K562 (cell line): ENCODE results near the gene WNK1. TPM values are rescaled to one million over a fixed set of nuclear protein-coding genes. Genes with fewer than 3 reads are reported as not detected.

Experiments
- ATAC-seq: fragments of 200-7000 bp; cut with Tn5 transposase; 3 replicates; pipeline ENCODE4 v1.9.1; 2020; ENCODE audit warnings: moderate library complexity
- BruUV-seq: library from RNA; stranded (reverse); fragments of 400-500 nt; replicated peaks from 2 replicates; lab custom pipeline; 2021; lab: Mats Ljungman, UMichigan
- CTCF ChIA-PET: fragments of 300-600 bp; formaldehyde crosslinking; extraction: SDS; loops from one replicate; lab custom pipeline; 2021; ENCODE audit warnings: low intra/inter-chr PET ratio; lab: Yijun Ruan, JAX
- POLR2A ChIA-PET: fragments of 300-600, 350-650 bp; sonication (Branson Sonifier 250); formaldehyde crosslinking; extraction: SDS; loops from one replicate; lab custom pipeline; 2021; ENCODE audit warnings: antibody characterized with exemption, inconsistent platforms; lab: Yijun Ruan, JAX
- DNase-seq, 4 experiments: peaks; one replicate each; pipeline versions ENCODE4 v3.0.0 to v3.0.0-alpha.2; 2011 to 2018; ENCODE audit warnings: low spot score in 3 of 4, mixed read lengths in 3 of 4; ENCODE audit errors: extremely low read depth in 1 of 4
- FAIRE-seq: peaks from 2 replicates; lab custom pipeline; 2011; peaks lifted over from hg19 to GRCh38; lab: Jason Lieb, UNC
- H2AFZ ChIP-seq: 2 replicates; pipeline ENCODE4 v1.6.0; 2011; ENCODE audit warnings: low read depth, low read length, control low read depth, inconsistent platforms
- H3K27ac ChIP-seq: fragments of 200-600 bp; 3 replicates; pipeline ENCODE4 v1.8.0; 2011; ENCODE audit warnings: low read depth, mild to moderate bottlenecking, control low read depth, inconsistent platforms, low read length, moderate library complexity, mixed read lengths; ENCODE audit errors: extremely low read depth
- H3K27me3 ChIP-seq, 2 experiments: fragments of 300-600 bp in 1 of 2; 2 replicates in 1 of 2; 3 replicates in 1 of 2; pipeline versions ENCODE4 v1.6.0 to v1.8.0; 2011; ENCODE audit warnings: inconsistent platforms in 2 of 2, low read length in 2 of 2, mild to moderate bottlenecking in 1 of 2, mixed read lengths in 1 of 2, moderate library complexity in 1 of 2; ENCODE audit not compliant: control insufficient read depth in 2 of 2, insufficient read depth in 2 of 2
- H3K36me3 ChIP-seq: fragments of 300-600 bp; 3 replicates; pipeline ENCODE4 v1.8.0; 2011; ENCODE audit warnings: mild to moderate bottlenecking, low read length, inconsistent platforms; ENCODE audit not compliant: control insufficient read depth, insufficient read depth
- H3K4me1 ChIP-seq, 2 experiments: fragments of 200-600 bp in 1 of 2; replicated peaks in 1 of 2; 2 replicates in 1 of 2; 3 replicates in 1 of 2; pipeline versions ENCODE4 v1.5.1 to v1.8.0; 2011; ENCODE audit warnings: inconsistent platforms in 2 of 2, low read length in 2 of 2, mild to moderate bottlenecking in 1 of 2, mixed read lengths in 1 of 2, moderate library complexity in 1 of 2; ENCODE audit not compliant: control insufficient read depth in 2 of 2, insufficient read depth in 2 of 2
- H3K4me2 ChIP-seq: 2 replicates; pipeline ENCODE4 v1.6.1; 2011; ENCODE audit warnings: low read length, control low read depth, inconsistent platforms, mixed read lengths; ENCODE audit not compliant: insufficient read depth
- H3K4me3 ChIP-seq: fragments of 200-600 bp; sonication (generic), shearing (Covaris generic); 2 replicates; pipeline ENCODE4 v1.5.1; 2016; ENCODE audit warnings: control low read depth, inconsistent platforms
- H3K79me2 ChIP-seq: fragments of 200-600 bp; 3 replicates; pipeline ENCODE4 v1.8.0; 2011; ENCODE audit warnings: low read length, inconsistent platforms; ENCODE audit not compliant: control insufficient read depth, insufficient read depth
- H3K9ac ChIP-seq, 2 experiments: 2 replicates each; pipeline versions ENCODE4 v1.6.0 to v1.6.1; 2011; ENCODE audit warnings: low read depth in 2 of 2, low read length in 2 of 2, control low read depth in 1 of 2, inconsistent platforms in 1 of 2, mild to moderate bottlenecking in 1 of 2, mixed read lengths in 1 of 2; ENCODE audit not compliant: insufficient read depth in 1 of 2
- H3K9me1 ChIP-seq: one replicate; pipeline ENCODE4 v1.6.0; 2011; ENCODE audit warnings: inconsistent platforms, mild to moderate bottlenecking, low read length, moderate library complexity; ENCODE audit not compliant: control insufficient read depth, insufficient read depth
- H3K9me3 ChIP-seq: replicated peaks from 2 replicates; pipeline ENCODE4 v1.5.1; 2011; ENCODE audit warnings: low read depth, low read length, inconsistent platforms; ENCODE audit not compliant: control insufficient read depth, insufficient read depth
- H4K20me1 ChIP-seq: replicated peaks from 2 replicates; pipeline ENCODE4 v1.6.1; 2011; ENCODE audit warnings: low read length, inconsistent platforms, mixed read lengths; ENCODE audit not compliant: control insufficient read depth, insufficient read depth
- BACH1 ChIP-seq: fragments of 200-800 bp; sonication (Bioruptor generic); IDR thresholded peaks from 2 replicates; pipeline ENCODE4 v1.6.1; 2016; ENCODE audit warnings: missing genetic modification characterization, missing compliant biosample characterization
- DIDO1 ChIP-seq: fragments of 450-650 bp; IDR thresholded peaks from 2 replicates; pipeline ENCODE4 v1.6.1; 2016; ENCODE audit warnings: low read depth, missing biosample characterization, missing genetic modification characterization
- GATAD2B ChIP-seq: fragments of 450-650 bp; IDR thresholded peaks from 2 replicates; pipeline ENCODE4 v1.6.1; 2017; ENCODE audit warnings: mild to moderate bottlenecking, borderline replicate concordance
- IRF2 ChIP-seq: sonication (generic); formaldehyde crosslinking; IDR thresholded peaks from 2 replicates; pipeline ENCODE4 v1.8.1; 2022; ENCODE audit warnings: mild to moderate bottlenecking, missing genetic modification reagents
- JUN ChIP-seq, 2 experiments: sonication (generic) in 1 of 2; formaldehyde crosslinking in 1 of 2; IDR thresholded peaks; 2 replicates each; pipeline versions ENCODE4 v1.6.1 to v1.8.0; 2012 to 2022; ENCODE audit warnings: borderline replicate concordance in 2 of 2, mild to moderate bottlenecking in 2 of 2, improper control_type of control experiment in 1 of 2, low read depth in 1 of 2, low read length in 1 of 2, missing genetic modification reagents in 1 of 2
- MXI1 ChIP-seq: IDR thresholded peaks from 2 replicates; pipeline ENCODE4 v1.6.1; 2011; ENCODE audit warnings: low read depth, mild to moderate bottlenecking, improper control_type of control experiment, low read length
- NFYB ChIP-seq: IDR thresholded peaks from 2 replicates; pipeline ENCODE4 v1.6.1; 2011; ENCODE audit warnings: mild to moderate bottlenecking, moderate library complexity; ENCODE audit not compliant: insufficient read length; ENCODE audit errors: extremely low read depth
- TCF7 ChIP-seq: sonication (generic); IDR thresholded peaks from 2 replicates; pipeline ENCODE4 v1.6.1; 2016; ENCODE audit warnings: antibody characterized with exemption, borderline replicate concordance
- TCFL5 ChIP-seq: fragments of 250-450 bp; sonication (Bioruptor Pico); conservative IDR thresholded peaks from 2 replicates; pipeline ENCODE4 v1.6.1; 2021; ENCODE audit warnings: mild to moderate bottlenecking, moderate library complexity, matching md5 sums
- WHSC1 ChIP-seq: IDR thresholded peaks from one replicate; pipeline ENCODE4 v1.6.1; 2012; ENCODE audit warnings: low read length, control low read depth, inconsistent platforms
- ZNF408 ChIP-seq: fragments of 250-450 bp; sonication (Bioruptor Pico); IDR thresholded peaks from 2 replicates; pipeline ENCODE4 v1.4.0; 2020; ENCODE audit warnings: low read depth, mild to moderate bottlenecking, moderate library complexity
- ZNF41 ChIP-seq: fragments of 250-450 bp; sonication (Bioruptor Pico); conservative IDR thresholded peaks from 2 replicates; pipeline ENCODE4 v1.4.0; 2020; ENCODE audit warnings: mild to moderate bottlenecking
- WGBS: fragments of 100-300 bp; shearing (Covaris generic); methylation state at CpG from one replicate; pipeline ENCODE4 v1.1.6; 2016; ENCODE audit warnings: low coverage, mixed read lengths; ENCODE audit not compliant: insufficient coverage; ENCODE audit errors: missing lambda C conversion rate; 5-methylcytosine and 5-hydroxymethylcytosine counted together
- in situ Hi-C: fragments of 300-500 bp; cut with MboI; formaldehyde crosslinking; loops from 4 replicates; pipeline ENCODE4 v1.15.0; 2018; ENCODE audit warnings: inconsistent platforms, mixed read lengths
- intact Hi-C: fragments of 100-400 bp; cut with micrococcal nuclease; formaldehyde crosslinking; loops from 2 replicates; pipeline ENCODE4 v1.14.2; 2022
- polyA plus RNA-seq, 8 experiments: library from polyadenylated mRNA; depleted of rRNA in 4 of 8; stranded (reverse) in 5 of 8; unstranded in 3 of 8; fragments of >200 nt; fragmentation: Nextera tagmentation in 2 of 8; fragmentation: Illumina TruSeq in 1 of 8; extraction: Ambion mirVana in 2 of 8; extraction: Trizol in 1 of 8; gene quantifications; 2 replicates each; pipeline versions ENCODE4 v1.2.1 to v1.2.3, GENCODE V29; 2011 to 2014; ENCODE audit warnings: inconsistent platforms in 1 of 8, missing spikeins in 1 of 8
- total RNA-seq, 7 experiments: library from RNA; depleted of rRNA in 6 of 7; stranded (reverse); fragments of >200 nt in 6 of 7; fragmentation: Illumina TruSeq in 2 of 7; extraction: Trizol in 2 of 7; gene quantifications; 2 replicates each; pipeline versions ENCODE4 v1.2.1 to v1.2.3, GENCODE V29; 2011 to 2021; ENCODE audit warnings: low replicate concordance in 1 of 7
- TF ChIP-seq, protein P1 (sequence below): fragments of 450-650 bp; IDR thresholded peaks from 2 replicates; pipeline ENCODE4 v1.6.1; 2016; ENCODE audit warnings: borderline replicate concordance
- TF ChIP-seq, protein P2 (sequence below): fragments of 250-450 bp; sonication (Bioruptor Pico); IDR thresholded peaks from 2 replicates; pipeline ENCODE4 v1.5.0; 2021

WNK1 gene
- total and polyA plus RNA-seq, 9 of the 15 experiments (the other 6 are each of a cell fraction or from before 2014, with no cell fraction given), result 4.3 to 73.9 (median 31.0) TPM

DNA sequence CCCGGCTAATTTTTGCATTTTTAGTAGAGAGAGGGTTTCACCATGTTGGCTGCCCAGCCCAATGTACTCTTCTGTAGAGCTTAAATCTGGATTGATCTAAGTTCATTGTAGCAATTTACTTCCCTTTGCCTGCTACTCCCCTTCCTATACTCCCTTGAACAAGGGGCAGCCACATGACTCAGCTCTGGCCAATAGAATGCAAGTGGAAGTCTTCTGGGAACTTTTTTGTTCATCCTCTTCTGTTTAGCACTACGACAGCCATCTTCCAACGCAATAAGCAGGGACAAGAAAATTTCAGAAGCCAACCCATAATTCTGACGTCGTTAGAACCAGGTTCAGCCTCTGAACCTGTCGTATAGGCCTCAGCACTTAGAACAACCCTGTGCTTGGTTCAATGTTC, 203.6 kb downstream of the WNK1 start:
- FAIRE-seq, result no peak
- ATAC-seq, result no peak
- Histone ChIP-seq H3K9ac (no peak overlapping the region), H3K79me2 (no peaks in the 10 kb centered on the region), H2AFZ (no peak overlapping the region), H3K4me1 (peaks cover 0 to 2% of the 10 kb centered on the region in 2 experiments; a peak in 3 of 5 replicates), H4K20me1 (no peaks in the 10 kb centered on the region), H3K9me1 (no peaks in the 10 kb centered on the region), H3K9me3 (no peaks in the 10 kb centered on the region), H3K4me3 (no peak overlapping the region), H3K27ac (no peak overlapping the region), H3K27me3 (no peaks in the 10 kb centered on the region), H3K36me3 (no peaks in the 10 kb centered on the region), H3K4me2 (no peak overlapping the region)
- ChIA-PET CTCF (no interaction called here), POLR2A (no interaction called here)
- intact Hi-C loops (no loop called here), in situ Hi-C loops (no loop called here)
- TF ChIP-seq, protein P1, sequence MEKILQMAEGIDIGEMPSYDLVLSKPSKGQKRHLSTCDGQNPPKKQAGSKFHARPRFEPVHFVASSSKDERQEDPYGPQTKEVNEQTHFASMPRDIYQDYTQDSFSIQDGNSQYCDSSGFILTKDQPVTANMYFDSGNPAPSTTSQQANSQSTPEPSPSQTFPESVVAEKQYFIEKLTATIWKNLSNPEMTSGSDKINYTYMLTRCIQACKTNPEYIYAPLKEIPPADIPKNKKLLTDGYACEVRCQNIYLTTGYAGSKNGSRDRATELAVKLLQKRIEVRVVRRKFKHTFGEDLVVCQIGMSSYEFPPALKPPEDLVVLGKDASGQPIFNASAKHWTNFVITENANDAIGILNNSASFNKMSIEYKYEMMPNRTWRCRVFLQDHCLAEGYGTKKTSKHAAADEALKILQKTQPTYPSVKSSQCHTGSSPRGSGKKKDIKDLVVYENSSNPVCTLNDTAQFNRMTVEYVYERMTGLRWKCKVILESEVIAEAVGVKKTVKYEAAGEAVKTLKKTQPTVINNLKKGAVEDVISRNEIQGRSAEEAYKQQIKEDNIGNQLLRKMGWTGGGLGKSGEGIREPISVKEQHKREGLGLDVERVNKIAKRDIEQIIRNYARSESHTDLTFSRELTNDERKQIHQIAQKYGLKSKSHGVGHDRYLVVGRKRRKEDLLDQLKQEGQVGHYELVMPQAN, result no peak
- peak; percentile 58 for TF ChIP-seq NFYB
- 81% methylated on average over 6 of the region's 6 CpGs for WGBS
- no TSS peak for BruUV-seq
- DNase-seq, result no peak

DNA sequence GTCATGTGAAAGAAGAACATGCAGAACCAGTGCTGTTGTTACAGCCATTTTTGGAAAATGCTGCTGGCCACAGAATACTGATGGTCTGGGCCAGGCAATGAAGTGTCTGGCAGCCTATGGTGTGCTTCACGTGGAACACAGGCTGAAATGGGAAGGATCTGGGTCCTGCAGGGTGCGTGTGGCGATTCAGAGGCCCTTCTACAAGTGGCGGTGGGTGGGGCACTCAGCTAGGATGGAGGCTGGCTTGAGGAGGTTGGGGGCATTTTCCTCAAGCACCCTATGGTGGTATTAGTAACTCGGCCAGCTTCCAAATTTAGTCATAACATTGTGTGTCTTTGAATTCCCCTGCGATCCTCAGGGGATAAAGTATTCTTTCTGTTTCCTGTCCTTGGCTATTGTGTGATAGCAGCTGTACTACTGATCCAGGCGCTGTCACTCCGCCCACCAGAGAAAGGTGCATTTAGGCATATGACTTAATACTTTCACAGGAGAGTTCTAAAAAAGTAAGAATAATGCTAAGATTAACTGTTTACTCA, 206.3 kb downstream of the WNK1 start:
- Histone ChIP-seq H4K20me1 (no peaks in the 10 kb centered on the region), H3K4me2 (no peak overlapping the region), H2AFZ (peak overlapping the region; percentile 39; the same call in 1 of the 2 replicates), H3K9me1 (no peaks in the 10 kb centered on the region), H3K9me3 (no peaks in the 10 kb centered on the region), H3K27ac (no peak overlapping the region), H3K27me3 (no peaks in the 10 kb centered on the region), H3K36me3 (no peaks in the 10 kb centered on the region), H3K9ac (no peak overlapping the region), H3K4me3 (no peak overlapping the region), H3K79me2 (no peaks in the 10 kb centered on the region), H3K4me1 (peaks cover 0 to 1% of the 10 kb centered on the region in 2 experiments; a peak in 3 of 5 replicates)
- ChIA-PET POLR2A (interaction anchor here (0.8 to 1.1 kb wide), 2 partner anchors 9 kb away, joined by 3 to 4 read pairs; partner anchors contain the start of gene RAD52), CTCF (no interaction called here)
- in situ Hi-C loops, result no loop called here
- no peak for DNase-seq
- 37% methylated on average over 7 of the region's 8 CpGs for WGBS
- no TSS peak for BruUV-seq
- no peak for FAIRE-seq
- intact Hi-C loops, result no loop called here
- no peak for ATAC-seq
- TF ChIP-seq, protein P2, sequence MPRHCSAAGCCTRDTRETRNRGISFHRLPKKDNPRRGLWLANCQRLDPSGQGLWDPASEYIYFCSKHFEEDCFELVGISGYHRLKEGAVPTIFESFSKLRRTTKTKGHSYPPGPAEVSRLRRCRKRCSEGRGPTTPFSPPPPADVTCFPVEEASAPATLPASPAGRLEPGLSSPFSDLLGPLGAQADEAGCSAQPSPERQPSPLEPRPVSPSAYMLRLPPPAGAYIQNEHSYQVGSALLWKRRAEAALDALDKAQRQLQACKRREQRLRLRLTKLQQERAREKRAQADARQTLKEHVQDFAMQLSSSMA (CRISPR knock-in tag), result no peak
- TF ChIP-seq ZNF41 (CRISPR knock-in tag), result no peak
- TF ChIP-seq TCFL5, result no peak
- no peak for TF ChIP-seq ZNF408 (CRISPR knock-in tag)
- TF ChIP-seq IRF2 (CRISPR knock-in tag), result no peak
- no peak for TF ChIP-seq TCF7
- no peak for TF ChIP-seq MXI1
- TF ChIP-seq JUN (IDR thresholded peaks at IDR 0.05; ENCODE audit: borderline replicate concordance, low read depth, low read length), result no peak
- no peak for TF ChIP-seq JUN (CRISPR knock-in tag; IDR thresholded peaks at IDR 0.05; ENCODE audit: borderline replicate concordance)
- TF ChIP-seq BACH1, result no peak
- TF ChIP-seq GATAD2B, result no peak
- no peak for TF ChIP-seq WHSC1
- TF ChIP-seq DIDO1 (tag), result no peak
